HG02678 (cell line): ENCODE measurements around the gene ANKRD39.

Source experiments
- ATAC-seq: cut with Tn5 transposase; IDR thresholded peaks from one replicate; pipeline ENCODE4 v1.9.1; 2021; ENCODE audit warnings: mild to moderate bottlenecking, moderate library complexity; ENCODE audit not compliant: unreplicated experiment

Gene ANKRD39

GRCh38 chr2:96859681-96860064 is 1.9 kb upstream of the ANKRD39 start:
- no peak for ATAC-seq

- no peak for ATAC-seq
Measured at GRCh38 chr2:96859099-96859649, 1.4 kb upstream of the ANKRD39 start.

GRCh38 chr2:96856776-96857666 is 795 bp downstream of the ANKRD39 start:
- peak; percentile 28 for ATAC-seq

GRCh38 chr2:96853321-96853720 is 4.5 kb downstream of the ANKRD39 start:
- no peak for ATAC-seq

GRCh38 chr2:96852667-96853066 is 5.1 kb downstream of the ANKRD39 start:
- ATAC-seq = no peak

GRCh38 chr2:96848264-96848663 is 9.6 kb downstream of the ANKRD39 start:
- no peak for ATAC-seq

- no peak for ATAC-seq
Measured at GRCh38 chr2:96847586-96847985, 10.2 kb downstream of the ANKRD39 start.

- ATAC-seq = no peak
Measured at GRCh38 chr2:96846825-96847224, 11.0 kb downstream of the ANKRD39 start.

GRCh38 chr2:96844405-96844808 is 13.4 kb downstream of the ANKRD39 start:
- no peak for ATAC-seq

GRCh38 chr2:96843538-96844268 is 14.1 kb downstream of the ANKRD39 start, which contains the start of gene ANKRD23:
TSS of gene ANKRD23 (minus strand) at chr2:96844021. CDS start at chr2:96843992, 29 bp downstream.
- no peak for ATAC-seq

- no peak for ATAC-seq
Measured at GRCh38 chr2:96842600-96842999, 15.2 kb downstream of the ANKRD39 start.

GRCh38 chr2:96841701-96842495 is 15.9 kb downstream of the ANKRD39 start:
- ATAC-seq = no peak

- no peak for ATAC-seq
Measured at GRCh38 chr2:96839875-96840850, 17.7 kb downstream of the ANKRD39 start.

- peak; percentile 84 for ATAC-seq
Measured at GRCh38 chr2:96839293-96839874, 18.4 kb downstream of the ANKRD39 start.

- peak; percentile 4 for ATAC-seq
Measured at GRCh38 chr2:96838345-96839292, 19.2 kb downstream of the ANKRD39 start.

GRCh38 chr2:96837575-96837974 is 20.2 kb downstream of the ANKRD39 start:
- no peak for ATAC-seq

- no peak for ATAC-seq
Measured at GRCh38 chr2:96835830-96836229, 22.0 kb downstream of the ANKRD39 start.
